Thoracic aorta (tissue), 2 donors: ENCODE data around the gene PRKN. TPM values are rescaled to one million over a fixed set of nuclear protein-coding genes. Genes with fewer than 3 reads are reported as not detected.

Experiments
- ATAC-seq: fragments of 150-250 bp; one replicate; pipeline ENCODE4 v1.8.0; 2017; ENCODE audit warnings: low read depth; ENCODE audit not compliant: insufficient number of reproducible peaks, low FRiP score
- DNase-seq: peaks from one replicate; pipeline ENCODE4 v3.0.0-alpha.2; 2020; ENCODE audit warnings: low spot score
- H3K27ac ChIP-seq, 2 donors: fragments of 200-600 bp; sonication (generic); 1 replicate in 1 of 2; 2 replicates in 1 of 2; pipeline ENCODE4 v1.5.1; 2016; ENCODE audit warnings: mild to moderate bottlenecking in 2 of 2, moderate library complexity in 2 of 2
- H3K27me3 ChIP-seq: fragments of 200-600 bp; sonication (generic); replicated peaks from 2 replicates; pipeline ENCODE4 v1.6.0; 2016; ENCODE audit warnings: mild to moderate bottlenecking; ENCODE audit not compliant: insufficient read depth
- H3K36me3 ChIP-seq: fragments of 200-600 bp; sonication (generic); one replicate; pipeline ENCODE4 v1.5.1; 2016
- H3K4me1 ChIP-seq, 2 donors: fragments of 200-600 bp; sonication (generic); 1 replicate in 1 of 2; 2 replicates in 1 of 2; pipeline versions ENCODE4 v1.5.1 to v1.6.0; 2016; ENCODE audit warnings: low read depth in 2 of 2, mild to moderate bottlenecking in 1 of 2; ENCODE audit not compliant: control insufficient read depth in 1 of 2
- H3K4me3 ChIP-seq: fragments of 200-600 bp; sonication (generic); 2 replicates; pipeline ENCODE4 v1.5.1; 2016; ENCODE audit warnings: mild to moderate bottlenecking
- H3K9me3 ChIP-seq: fragments of 200-600 bp; sonication (generic); 2 replicates; pipeline ENCODE4 v1.5.1; 2016
- total RNA-seq, 2 donors: library from RNA; depleted of rRNA; stranded (reverse); fragments of >200 nt; gene quantifications; one replicate each; pipeline versions ENCODE4 v1.1.0 to v1.2.3, GENCODE V29; 2016
- TF ChIP-seq, protein P1 (sequence below): fragments of 200-600 bp; sonication (generic); IDR thresholded peaks from one replicate; pipeline ENCODE4 v1.5.1; 2019; ENCODE audit warnings: antibody characterized with exemption

PRKN gene
- total RNA-seq, 2 donors from 2014 or later = 10.4 to 23.8 TPM

DNA sequence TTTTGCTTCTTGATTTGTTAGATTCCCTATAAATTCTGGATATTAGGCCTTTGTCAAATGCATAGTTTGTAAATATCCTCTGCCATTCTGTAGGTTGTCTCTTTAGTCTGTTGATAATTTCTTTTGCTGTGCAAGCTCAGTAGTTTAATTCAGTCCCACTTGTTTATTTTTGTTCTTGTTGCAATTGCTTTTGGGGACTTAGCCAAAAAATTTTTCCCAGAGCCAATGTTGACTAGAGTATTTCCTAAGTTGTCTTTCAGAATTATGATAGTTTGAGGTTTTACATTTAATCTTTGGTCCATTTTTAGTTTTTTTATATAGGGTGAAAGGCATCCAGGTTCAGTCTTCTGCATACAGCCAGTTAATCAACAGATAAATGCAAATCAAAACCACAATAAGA, 96.0 kb downstream of the PRKN start:
- DNase-seq = no peak
- TF ChIP-seq, protein P1, sequence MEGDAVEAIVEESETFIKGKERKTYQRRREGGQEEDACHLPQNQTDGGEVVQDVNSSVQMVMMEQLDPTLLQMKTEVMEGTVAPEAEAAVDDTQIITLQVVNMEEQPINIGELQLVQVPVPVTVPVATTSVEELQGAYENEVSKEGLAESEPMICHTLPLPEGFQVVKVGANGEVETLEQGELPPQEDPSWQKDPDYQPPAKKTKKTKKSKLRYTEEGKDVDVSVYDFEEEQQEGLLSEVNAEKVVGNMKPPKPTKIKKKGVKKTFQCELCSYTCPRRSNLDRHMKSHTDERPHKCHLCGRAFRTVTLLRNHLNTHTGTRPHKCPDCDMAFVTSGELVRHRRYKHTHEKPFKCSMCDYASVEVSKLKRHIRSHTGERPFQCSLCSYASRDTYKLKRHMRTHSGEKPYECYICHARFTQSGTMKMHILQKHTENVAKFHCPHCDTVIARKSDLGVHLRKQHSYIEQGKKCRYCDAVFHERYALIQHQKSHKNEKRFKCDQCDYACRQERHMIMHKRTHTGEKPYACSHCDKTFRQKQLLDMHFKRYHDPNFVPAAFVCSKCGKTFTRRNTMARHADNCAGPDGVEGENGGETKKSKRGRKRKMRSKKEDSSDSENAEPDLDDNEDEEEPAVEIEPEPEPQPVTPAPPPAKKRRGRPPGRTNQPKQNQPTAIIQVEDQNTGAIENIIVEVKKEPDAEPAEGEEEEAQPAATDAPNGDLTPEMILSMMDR = no peak
- H3K9me3 ChIP-seq = peaks cover 2% of the 10 kb centered on the region
- ATAC-seq = no peak
- H3K27me3 ChIP-seq = no peaks in the 10 kb centered on the region
- no peak overlapping the region for H3K27ac ChIP-seq
- peaks cover 0 to 9% of the 10 kb centered on the region in 2 donors for H3K4me1 ChIP-seq
- no peak overlapping the region for H3K4me3 ChIP-seq
- H3K36me3 ChIP-seq = no peaks in the 10 kb centered on the region

DNA sequence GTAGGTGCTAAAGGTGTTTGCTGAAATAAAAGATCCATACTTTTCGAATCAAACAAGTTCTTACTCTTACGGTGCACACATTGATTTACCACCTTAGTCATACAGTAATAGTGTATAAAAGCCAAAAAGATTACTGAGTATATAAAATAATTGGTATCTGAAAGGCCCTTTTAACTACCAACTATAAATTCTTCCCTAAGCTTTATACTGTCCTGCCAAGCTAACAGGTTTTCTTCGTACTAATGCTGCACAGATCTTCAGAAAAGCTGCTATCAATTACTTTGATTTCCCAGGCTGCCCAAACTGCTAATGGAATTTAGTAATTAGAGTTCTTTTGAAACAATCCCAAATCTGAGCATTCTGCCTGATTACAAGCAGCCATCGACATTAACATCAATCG, 97.5 kb downstream of the PRKN start:
- Histone ChIP-seq H3K27me3 (no peaks in the 10 kb centered on the region), H3K4me3 (no peak overlapping the region), H3K36me3 (no peaks in the 10 kb centered on the region), H3K27ac (no peak overlapping the region), H3K9me3 (peaks cover 2% of the 10 kb centered on the region), H3K4me1 (no peaks in the 10 kb centered on the region)
- no peak for ATAC-seq
- TF ChIP-seq, protein P1 = no peak
- DNase-seq = no peak

DNA sequence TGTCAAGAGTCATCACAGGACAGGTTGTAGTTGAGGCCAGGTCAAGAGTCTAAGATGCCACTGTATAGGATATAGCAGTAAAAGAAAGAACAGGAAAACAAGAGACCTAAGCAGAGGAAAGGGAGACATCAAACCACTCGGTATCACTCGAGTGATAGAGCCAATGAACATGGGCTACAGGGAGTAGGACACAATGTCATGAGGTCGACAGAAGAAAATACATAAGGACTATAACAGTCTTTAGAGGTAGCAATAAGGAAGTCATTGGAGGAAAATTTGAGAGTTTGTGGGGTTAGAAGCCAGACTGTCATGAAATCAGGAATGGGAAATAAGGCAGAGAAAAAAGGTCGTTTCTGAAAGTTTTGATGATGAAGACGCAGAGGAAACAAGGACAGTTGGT, 99.7 kb downstream of the PRKN start:
- Histone ChIP-seq H3K27me3 (no peaks in the 10 kb centered on the region), H3K36me3 (no peaks in the 10 kb centered on the region), H3K4me3 (no peak overlapping the region), H3K9me3 (peaks cover 2% of the 10 kb centered on the region), H3K27ac (no peak overlapping the region), H3K4me1 (no peaks in the 10 kb centered on the region)
- no peak for DNase-seq
- TF ChIP-seq, protein P1 = no peak
- no peak for ATAC-seq

DNA sequence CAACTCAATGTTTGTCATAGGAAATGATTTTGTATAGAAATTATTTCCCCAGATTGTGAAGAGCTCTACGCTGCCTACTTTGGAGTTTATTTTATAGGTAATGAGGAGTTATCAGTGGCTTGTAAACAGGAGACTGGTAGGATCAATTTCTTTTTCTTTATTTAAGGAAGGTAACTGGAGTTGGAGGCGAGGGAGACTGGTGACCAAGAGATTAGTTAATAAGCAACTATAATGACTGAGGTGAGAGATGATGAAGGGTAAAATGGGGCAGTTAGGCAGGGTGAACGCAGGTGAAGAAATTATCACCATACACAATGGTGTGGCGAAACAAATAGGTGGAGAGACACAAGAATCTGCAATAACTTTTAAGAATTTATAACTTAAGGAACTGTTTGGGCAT, 100.2 kb downstream of the PRKN start:
- Histone ChIP-seq H3K4me3 (no peak overlapping the region), H3K4me1 (no peaks in the 10 kb centered on the region), H3K27me3 (no peaks in the 10 kb centered on the region), H3K9me3 (peaks cover 2% of the 10 kb centered on the region), H3K36me3 (no peaks in the 10 kb centered on the region), H3K27ac (no peak overlapping the region)
- TF ChIP-seq, protein P1 = no peak
- ATAC-seq = no peak
- DNase-seq = no peak

DNA sequence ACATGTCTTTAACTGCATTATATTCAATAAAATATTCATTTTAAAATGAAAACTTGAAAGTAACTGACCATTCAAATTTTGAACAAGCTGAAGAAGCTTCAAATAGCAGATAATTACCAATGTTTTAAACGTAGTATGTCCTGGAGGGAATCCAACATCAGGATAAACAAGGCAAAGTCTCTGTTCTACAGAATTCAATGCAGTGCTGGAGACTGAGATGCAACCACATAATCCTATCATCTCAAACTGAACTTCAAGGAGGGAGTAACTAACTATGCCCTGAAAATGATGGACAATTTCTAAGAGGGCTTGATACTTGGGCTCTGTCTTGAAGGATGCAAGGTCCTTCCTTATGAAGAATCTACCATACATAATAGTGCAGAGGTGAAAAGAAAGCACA, 100.7 kb downstream of the PRKN start:
- TF ChIP-seq, protein P1 = no peak
- Histone ChIP-seq H3K4me3 (no peak overlapping the region), H3K36me3 (no peaks in the 10 kb centered on the region), H3K9me3 (peaks cover 2% of the 10 kb centered on the region), H3K27me3 (no peaks in the 10 kb centered on the region), H3K4me1 (no peaks in the 10 kb centered on the region), H3K27ac (no peak overlapping the region)
- DNase-seq (no peak), ATAC-seq (no peak)
